K562 (cell line): Measurements from ENCODE around the gene DCHS2. TPM values are rescaled to one million over a fixed set of nuclear protein-coding genes. Genes with fewer than 3 reads are reported as not detected.

Experiments used
- ATAC-seq: fragments of 200-7000 bp; cut with Tn5 transposase; 3 replicates; pipeline ENCODE4 v1.9.1; 2020; ENCODE audit warnings: moderate library complexity
- BruUV-seq: library from RNA; stranded (reverse); fragments of 400-500 nt; replicated peaks from 2 replicates; lab custom pipeline; 2021; lab: Mats Ljungman, UMichigan
- CTCF ChIA-PET: fragments of 300-600 bp; formaldehyde crosslinking; extraction: SDS; loops from one replicate; lab custom pipeline; 2021; ENCODE audit warnings: low intra/inter-chr PET ratio; lab: Yijun Ruan, JAX
- POLR2A ChIA-PET: fragments of 300-600, 350-650 bp; sonication (Branson Sonifier 250); formaldehyde crosslinking; extraction: SDS; loops from one replicate; lab custom pipeline; 2021; ENCODE audit warnings: antibody characterized with exemption, inconsistent platforms; lab: Yijun Ruan, JAX
- DNase-seq, 4 experiments: peaks; one replicate each; pipeline versions ENCODE4 v3.0.0 to v3.0.0-alpha.2; 2011 to 2018; ENCODE audit warnings: low spot score in 3 of 4, mixed read lengths in 3 of 4; ENCODE audit errors: extremely low read depth in 1 of 4
- FAIRE-seq: peaks from 2 replicates; lab custom pipeline; 2011; peaks lifted over from hg19 to GRCh38; lab: Jason Lieb, UNC
- H2AFZ ChIP-seq: 2 replicates; pipeline ENCODE4 v1.6.0; 2011; ENCODE audit warnings: low read depth, low read length, control low read depth, inconsistent platforms
- H3K27ac ChIP-seq: fragments of 200-600 bp; 3 replicates; pipeline ENCODE4 v1.8.0; 2011; ENCODE audit warnings: low read depth, mild to moderate bottlenecking, control low read depth, inconsistent platforms, low read length, moderate library complexity, mixed read lengths; ENCODE audit errors: extremely low read depth
- H3K27me3 ChIP-seq, 2 experiments: fragments of 300-600 bp in 1 of 2; 2 replicates in 1 of 2; 3 replicates in 1 of 2; pipeline versions ENCODE4 v1.6.0 to v1.8.0; 2011; ENCODE audit warnings: inconsistent platforms in 2 of 2, low read length in 2 of 2, mild to moderate bottlenecking in 1 of 2, mixed read lengths in 1 of 2, moderate library complexity in 1 of 2; ENCODE audit not compliant: control insufficient read depth in 2 of 2, insufficient read depth in 2 of 2
- H3K36me3 ChIP-seq: fragments of 300-600 bp; 3 replicates; pipeline ENCODE4 v1.8.0; 2011; ENCODE audit warnings: mild to moderate bottlenecking, low read length, inconsistent platforms; ENCODE audit not compliant: control insufficient read depth, insufficient read depth
- H3K4me1 ChIP-seq, 2 experiments: fragments of 200-600 bp in 1 of 2; replicated peaks in 1 of 2; 2 replicates in 1 of 2; 3 replicates in 1 of 2; pipeline versions ENCODE4 v1.5.1 to v1.8.0; 2011; ENCODE audit warnings: inconsistent platforms in 2 of 2, low read length in 2 of 2, mild to moderate bottlenecking in 1 of 2, mixed read lengths in 1 of 2, moderate library complexity in 1 of 2; ENCODE audit not compliant: control insufficient read depth in 2 of 2, insufficient read depth in 2 of 2
- H3K4me2 ChIP-seq: 2 replicates; pipeline ENCODE4 v1.6.1; 2011; ENCODE audit warnings: low read length, control low read depth, inconsistent platforms, mixed read lengths; ENCODE audit not compliant: insufficient read depth
- H3K4me3 ChIP-seq: fragments of 200-600 bp; sonication (generic), shearing (Covaris generic); 2 replicates; pipeline ENCODE4 v1.5.1; 2016; ENCODE audit warnings: control low read depth, inconsistent platforms
- H3K79me2 ChIP-seq: fragments of 200-600 bp; 3 replicates; pipeline ENCODE4 v1.8.0; 2011; ENCODE audit warnings: low read length, inconsistent platforms; ENCODE audit not compliant: control insufficient read depth, insufficient read depth
- H3K9ac ChIP-seq, 2 experiments: 2 replicates each; pipeline versions ENCODE4 v1.6.0 to v1.6.1; 2011; ENCODE audit warnings: low read depth in 2 of 2, low read length in 2 of 2, control low read depth in 1 of 2, inconsistent platforms in 1 of 2, mild to moderate bottlenecking in 1 of 2, mixed read lengths in 1 of 2; ENCODE audit not compliant: insufficient read depth in 1 of 2
- H3K9me1 ChIP-seq: one replicate; pipeline ENCODE4 v1.6.0; 2011; ENCODE audit warnings: inconsistent platforms, mild to moderate bottlenecking, low read length, moderate library complexity; ENCODE audit not compliant: control insufficient read depth, insufficient read depth
- H3K9me3 ChIP-seq: replicated peaks from 2 replicates; pipeline ENCODE4 v1.5.1; 2011; ENCODE audit warnings: low read depth, low read length, inconsistent platforms; ENCODE audit not compliant: control insufficient read depth, insufficient read depth
- H4K20me1 ChIP-seq: replicated peaks from 2 replicates; pipeline ENCODE4 v1.6.1; 2011; ENCODE audit warnings: low read length, inconsistent platforms, mixed read lengths; ENCODE audit not compliant: control insufficient read depth, insufficient read depth
- ATF1 ChIP-seq, 2 experiments: fragments of 450-650 bp in 1 of 2; IDR thresholded peaks; 2 replicates each; pipeline ENCODE4 v1.6.1; 2016; ENCODE audit warnings: missing compliant biosample characterization in 1 of 2, missing genetic modification characterization in 1 of 2
- CBX2 ChIP-seq: fragments of 200-600 bp; sonication (generic); IDR thresholded peaks from one replicate; pipeline ENCODE4 v1.6.1; 2012; ENCODE audit warnings: mild to moderate bottlenecking, low read length, inconsistent platforms; ENCODE audit not compliant: insufficient read depth, poor library complexity, severe bottlenecking
- CBX5 ChIP-seq: IDR thresholded peaks from 2 replicates; pipeline ENCODE4 v1.6.1; 2014; ENCODE audit warnings: low read depth, borderline replicate concordance
- CREM ChIP-seq: IDR thresholded peaks from 2 replicates; pipeline ENCODE4 v1.6.1; 2014; ENCODE audit warnings: antibody characterized with exemption, low read depth
- FOSL1 ChIP-seq: fragments of 200-800 bp; sonication (Bioruptor generic); conservative IDR thresholded peaks from 2 replicates; pipeline ENCODE4 v1.6.1; 2016; ENCODE audit warnings: missing genetic modification characterization, missing compliant biosample characterization
- HCFC1 ChIP-seq: IDR thresholded peaks from 2 replicates; pipeline ENCODE4 v1.6.1; 2012; ENCODE audit warnings: low read depth, low read length, improper control_type of control experiment
- HEY1 ChIP-seq: fragments of 250-450 bp; sonication (Bioruptor Pico); IDR thresholded peaks from 2 replicates; pipeline ENCODE4 v1.5.0; 2020; ENCODE audit warnings: mild to moderate bottlenecking, moderate library complexity, borderline replicate concordance
- HLTF ChIP-seq: fragments of 450-650 bp; IDR thresholded peaks from 2 replicates; pipeline ENCODE4 v1.6.1; 2016
- JUND ChIP-seq, 2 experiments: IDR thresholded peaks; 2 replicates in 1 of 2; 3 replicates in 1 of 2; pipeline ENCODE4 v1.6.1; 2011; ENCODE audit warnings: borderline replicate concordance in 2 of 2, low read depth in 2 of 2, low read length in 2 of 2, improper control_type of control experiment in 1 of 2, missing biosample characterization in 1 of 2, missing genetic modification characterization in 1 of 2, missing genetic modification reagents in 1 of 2
- NCOA2 ChIP-seq, 2 experiments: fragments of 450-650 bp; IDR thresholded peaks; 2 replicates each; pipeline ENCODE4 v1.6.1; 2018; ENCODE audit warnings: mild to moderate bottlenecking in 2 of 2, moderate library complexity in 1 of 2; ENCODE audit not compliant: partially characterized antibody in 2 of 2
- NCOR1 ChIP-seq: fragments of 450-650 bp; IDR thresholded peaks from 2 replicates; pipeline ENCODE4 v1.6.1; 2016; ENCODE audit warnings: mild to moderate bottlenecking, moderate library complexity
- NRF1 ChIP-seq, 2 experiments: fragments of 450-650 bp; IDR thresholded peaks in 1 of 2; conservative IDR thresholded peaks in 1 of 2; 2 replicates each; pipeline ENCODE4 v1.6.1; 2014; ENCODE audit warnings: mild to moderate bottlenecking in 2 of 2
- RBM34 ChIP-seq: fragments of 200-400 bp; formaldehyde crosslinking; IDR thresholded peaks from 2 replicates; pipeline ENCODE4 v1.6.1; 2018; ENCODE audit warnings: low read length, borderline replicate concordance; ENCODE audit not compliant: insufficient read depth
- SMARCA4 ChIP-seq: fragments of 450-650 bp; IDR thresholded peaks from 2 replicates; pipeline ENCODE4 v1.6.1; 2016
- WHSC1 ChIP-seq: IDR thresholded peaks from one replicate; pipeline ENCODE4 v1.6.1; 2012; ENCODE audit warnings: low read length, control low read depth, inconsistent platforms
- YBX1 ChIP-seq: fragments of 450-650 bp; IDR thresholded peaks from 2 replicates; pipeline ENCODE4 v1.7.1; 2016; ENCODE audit warnings: mild to moderate bottlenecking
- ZNF589 ChIP-seq: fragments of 200-800 bp; sonication (Bioruptor generic); IDR thresholded peaks from 2 replicates; pipeline ENCODE4 v1.6.1; 2016; ENCODE audit warnings: low read depth, missing genetic modification characterization, missing compliant biosample characterization
- WGBS: fragments of 100-300 bp; shearing (Covaris generic); methylation state at CpG from one replicate; pipeline ENCODE4 v1.1.6; 2016; ENCODE audit warnings: low coverage, mixed read lengths; ENCODE audit not compliant: insufficient coverage; ENCODE audit errors: missing lambda C conversion rate; 5-methylcytosine and 5-hydroxymethylcytosine counted together
- in situ Hi-C: fragments of 300-500 bp; cut with MboI; formaldehyde crosslinking; loops from 4 replicates; pipeline ENCODE4 v1.15.0; 2018; ENCODE audit warnings: inconsistent platforms, mixed read lengths
- intact Hi-C: fragments of 100-400 bp; cut with micrococcal nuclease; formaldehyde crosslinking; loops from 2 replicates; pipeline ENCODE4 v1.14.2; 2022
- polyA plus RNA-seq, 8 experiments: library from polyadenylated mRNA; depleted of rRNA in 4 of 8; stranded (reverse) in 5 of 8; unstranded in 3 of 8; fragments of >200 nt; fragmentation: Nextera tagmentation in 2 of 8; fragmentation: Illumina TruSeq in 1 of 8; extraction: Ambion mirVana in 2 of 8; extraction: Trizol in 1 of 8; gene quantifications; 2 replicates each; pipeline versions ENCODE4 v1.2.1 to v1.2.3, GENCODE V29; 2011 to 2014; ENCODE audit warnings: inconsistent platforms in 1 of 8, missing spikeins in 1 of 8
- total RNA-seq, 7 experiments: library from RNA; depleted of rRNA in 6 of 7; stranded (reverse); fragments of >200 nt in 6 of 7; fragmentation: Illumina TruSeq in 2 of 7; extraction: Trizol in 2 of 7; gene quantifications; 2 replicates each; pipeline versions ENCODE4 v1.2.1 to v1.2.3, GENCODE V29; 2011 to 2021; ENCODE audit warnings: low replicate concordance in 1 of 7
- TF ChIP-seq, protein P1 (sequence below): fragments of 250-450 bp; sonication (Bioruptor Pico); IDR thresholded peaks from 2 replicates; pipeline ENCODE4 v1.5.0; 2021
- TF ChIP-seq, protein P2 (sequence below): sonication (generic); formaldehyde crosslinking; IDR thresholded peaks from 2 replicates; pipeline ENCODE4 v1.8.1; 2023; ENCODE audit warnings: mild to moderate bottlenecking, missing genetic modification reagents
- TF ChIP-seq, protein P3 (sequence below): fragments of 250-450 bp; sonication (Bioruptor Pico); IDR thresholded peaks from 2 replicates; pipeline ENCODE4 v1.5.0; 2020; ENCODE audit warnings: mild to moderate bottlenecking

The DCHS2 gene
- total and polyA plus RNA-seq, 9 of the 15 experiments (the other 6 are each of a cell fraction or from before 2014, with no cell fraction given), result 0.49 to 7.1 (median 5.3) TPM

DNA sequence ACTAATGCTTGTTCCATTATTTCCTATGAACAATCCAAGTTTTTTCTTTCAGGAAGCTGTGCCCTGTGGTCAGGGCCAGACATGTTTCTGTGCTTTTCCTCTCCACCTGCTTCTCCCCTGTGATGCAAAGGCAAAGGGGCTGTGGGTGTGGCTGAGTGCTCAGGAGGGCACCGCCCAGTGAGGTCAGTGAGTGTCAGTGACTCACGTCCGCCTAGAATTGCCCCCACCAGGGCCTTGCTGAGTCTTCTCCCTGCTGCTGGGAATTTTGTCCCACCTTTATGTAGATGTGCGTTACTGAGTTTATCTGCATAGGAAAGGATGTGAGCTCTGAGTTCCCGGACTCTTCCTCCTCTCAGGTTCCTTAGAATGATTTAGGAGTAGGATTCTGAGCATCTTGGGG, 283.2 kb downstream of the DCHS2 start:
- Histone ChIP-seq H3K4me2 (peak overlapping the region; percentile 38; the same call in 1 of the 2 replicates), H3K9me1 (no peaks in the 10 kb centered on the region), H3K79me2 (no peaks in the 10 kb centered on the region), H3K4me3 (no peak overlapping the region), H3K9me3 (no peaks in the 10 kb centered on the region), H2AFZ (peak overlapping the region; percentile 78), H3K9ac (no peak overlapping the region), H3K36me3 (no peaks in the 10 kb centered on the region), H4K20me1 (no peaks in the 10 kb centered on the region), H3K27me3 (no peaks in the 10 kb centered on the region), H3K27ac (peak overlapping the region; percentile 18; the same call in 1 of the 3 replicates), H3K4me1 (peaks cover 2 to 22% of the 10 kb centered on the region in 2 experiments; a peak in 2 of 5 replicates)
- FAIRE-seq (peak; percentile 80), ATAC-seq (peak; percentile 99), DNase-seq (peak; percentile 44 to 78 (median 59))
- ChIA-PET CTCF (no interaction called here), POLR2A (no interaction called here)
- intact Hi-C loops, result no loop called here
- 8% methylated on average over 5 of the region's 5 CpGs for WGBS
- in situ Hi-C loops, result no loop called here
- BruUV-seq, result no TSS peak
- TF ChIP-seq RBM34 (no peak), CBX2 (no peak), YBX1 (no peak), NRF1 (conservative IDR thresholded peaks at IDR 0.05 in 1 of 2, IDR thresholded peaks at IDR 0.05 in 1 of 2) (peak; percentile 39 to 47; a peak in 2 of 4 replicates), WHSC1 (no peak), CREM (peak; percentile 62), HEY1 (no peak), ZNF589 (CRISPR knock-in tag) (peak; percentile 27; the same call in 1 of the 2 replicates), NCOA2 (IDR thresholded peaks at IDR 0.05; ENCODE audit: partially characterized antibody in 2 of 2) (no peak), SMARCA4 (no peak), HCFC1 (0 out of 2 replicates have a peak, but pooled peaks have one; percentile 26), ATF1 (CRISPR knock-in tag; IDR thresholded peaks at IDR 0.05) (no peak), ATF1 (tag; IDR thresholded peaks at IDR 0.05) (peak; percentile 46; the same call in 1 of the 2 replicates), CBX5 (no peak), JUND (IDR thresholded peaks at IDR 0.05; ENCODE audit: borderline replicate concordance, low read depth, low read length) (peak; percentile 73), JUND (tag; IDR thresholded peaks at IDR 0.05; ENCODE audit: borderline replicate concordance, low read depth, low read length) (peak; percentile 73; the same call in 1 of the 3 replicates), NCOR1 (no peak), HLTF (no peak), FOSL1 (peak; percentile 85)
- TF ChIP-seq, protein P1, sequence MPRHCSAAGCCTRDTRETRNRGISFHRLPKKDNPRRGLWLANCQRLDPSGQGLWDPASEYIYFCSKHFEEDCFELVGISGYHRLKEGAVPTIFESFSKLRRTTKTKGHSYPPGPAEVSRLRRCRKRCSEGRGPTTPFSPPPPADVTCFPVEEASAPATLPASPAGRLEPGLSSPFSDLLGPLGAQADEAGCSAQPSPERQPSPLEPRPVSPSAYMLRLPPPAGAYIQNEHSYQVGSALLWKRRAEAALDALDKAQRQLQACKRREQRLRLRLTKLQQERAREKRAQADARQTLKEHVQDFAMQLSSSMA (CRISPR knock-in tag), result peak; percentile 92
- TF ChIP-seq, protein P2, sequence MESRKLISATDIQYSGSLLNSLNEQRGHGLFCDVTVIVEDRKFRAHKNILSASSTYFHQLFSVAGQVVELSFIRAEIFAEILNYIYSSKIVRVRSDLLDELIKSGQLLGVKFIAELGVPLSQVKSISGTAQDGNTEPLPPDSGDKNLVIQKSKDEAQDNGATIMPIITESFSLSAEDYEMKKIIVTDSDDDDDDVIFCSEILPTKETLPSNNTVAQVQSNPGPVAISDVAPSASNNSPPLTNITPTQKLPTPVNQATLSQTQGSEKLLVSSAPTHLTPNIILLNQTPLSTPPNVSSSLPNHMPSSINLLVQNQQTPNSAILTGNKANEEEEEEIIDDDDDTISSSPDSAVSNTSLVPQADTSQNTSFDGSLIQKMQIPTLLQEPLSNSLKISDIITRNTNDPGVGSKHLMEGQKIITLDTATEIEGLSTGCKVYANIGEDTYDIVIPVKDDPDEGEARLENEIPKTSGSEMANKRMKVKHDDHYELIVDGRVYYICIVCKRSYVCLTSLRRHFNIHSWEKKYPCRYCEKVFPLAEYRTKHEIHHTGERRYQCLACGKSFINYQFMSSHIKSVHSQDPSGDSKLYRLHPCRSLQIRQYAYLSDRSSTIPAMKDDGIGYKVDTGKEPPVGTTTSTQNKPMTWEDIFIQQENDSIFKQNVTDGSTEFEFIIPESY (CRISPR knock-in tag), result no peak
- TF ChIP-seq, protein P3, sequence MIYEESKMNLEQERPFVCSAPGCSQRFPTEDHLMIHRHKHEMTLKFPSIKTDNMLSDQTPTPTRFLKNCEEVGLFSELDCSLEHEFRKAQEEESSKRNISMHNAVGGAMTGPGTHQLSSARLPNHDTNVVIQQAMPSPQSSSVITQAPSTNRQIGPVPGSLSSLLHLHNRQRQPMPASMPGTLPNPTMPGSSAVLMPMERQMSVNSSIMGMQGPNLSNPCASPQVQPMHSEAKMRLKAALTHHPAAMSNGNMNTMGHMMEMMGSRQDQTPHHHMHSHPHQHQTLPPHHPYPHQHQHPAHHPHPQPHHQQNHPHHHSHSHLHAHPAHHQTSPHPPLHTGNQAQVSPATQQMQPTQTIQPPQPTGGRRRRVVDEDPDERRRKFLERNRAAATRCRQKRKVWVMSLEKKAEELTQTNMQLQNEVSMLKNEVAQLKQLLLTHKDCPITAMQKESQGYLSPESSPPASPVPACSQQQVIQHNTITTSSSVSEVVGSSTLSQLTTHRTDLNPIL, result no peak
